Measurements from ENCODE around the gene MSRB1. TPM values are rescaled to one million over a fixed set of nuclear protein-coding genes. Genes with fewer than 3 reads are reported as not detected.

MSRB1 gene
- total RNA-seq, 1 experiment from 2014 or later, result 25.7 TPM

GRCh38 chr16:1975432-1976215 is 32.6 kb upstream of the MSRB1 start:
- Histone ChIP-seq H3K4me3 (ENCODE audit: low read length) (no peak overlapping the region), H3K4me2 (ENCODE audit: low read length) (no peak overlapping the region), H3F3A (ENCODE audit: low read length, unreplicated experiment) (no peaks in the 10 kb centered on the region), H3K27ac (ENCODE audit: low read length) (no peak overlapping the region), H3K79me2 (ENCODE audit: low read length) (peaks cover 21% of the 10 kb centered on the region), H3K4me1 (ENCODE audit: insufficient read depth, low read length) (peaks cover 18% of the 10 kb centered on the region), H2AFZ (ENCODE audit: low read length) (no peak overlapping the region), H3K9ac (ENCODE audit: low read length) (no peak overlapping the region), H4K20me1 (ENCODE audit: low read length) (no peaks in the 10 kb centered on the region), H3K9me2 (replicated peaks; ENCODE audit: low read length) (no peaks in the 10 kb centered on the region), H3K27me3 (ENCODE audit: low read length) (no peaks in the 10 kb centered on the region), H3K36me3 (ENCODE audit: low read depth, low read length) (no peaks in the 10 kb centered on the region), H3K9me3 (ENCODE audit: low read length) (no peaks in the 10 kb centered on the region)
- DNase-seq, result no peak
- intact Hi-C loops (cut with micrococcal nuclease), result no loop called here
- POLR2A ChIA-PET (ENCODE audit: unreplicated experiment), result no interaction called here
- BruUV-seq (replicated peaks), result no TSS peak
- CTCF ChIA-PET, result no interaction called here
- TF ChIP-seq CTCF (conservative IDR thresholded peaks at IDR 0.05; ENCODE audit: low read depth, low read length) (no peak), EZH2phosphoT487 (IDR thresholded peaks at IDR 0.05; ENCODE audit: borderline replicate concordance, low read length) (no peak), EZH2 (IDR thresholded peaks at IDR 0.05; ENCODE audit: low read length, unreplicated experiment) (no peak)
- ATAC-seq, result no peak

- DNase-seq (no peak), ATAC-seq (no peak)
- H3K9me2 ChIP-seq (replicated peaks; ENCODE audit: low read length), result no peaks in the 10 kb centered on the region
- no peak overlapping the region for H3K4me2 ChIP-seq (ENCODE audit: low read length)
- no peaks in the 10 kb centered on the region for H3K36me3 ChIP-seq (ENCODE audit: low read depth, low read length)
- intact Hi-C loops (cut with micrococcal nuclease), result no loop called here
- H3K9ac ChIP-seq (ENCODE audit: low read length), result no peak overlapping the region
- H3K4me1 ChIP-seq (ENCODE audit: insufficient read depth, low read length), result peaks cover 5% of the 10 kb centered on the region
- no peaks in the 10 kb centered on the region for H3K9me3 ChIP-seq (ENCODE audit: low read length)
- no peaks in the 10 kb centered on the region for H3K27me3 ChIP-seq (ENCODE audit: low read length)
- no peaks in the 10 kb centered on the region for H3F3A ChIP-seq (ENCODE audit: low read length, unreplicated experiment)
- peaks cover 21% of the 10 kb centered on the region for H3K79me2 ChIP-seq (ENCODE audit: low read length)
- H2AFZ ChIP-seq (ENCODE audit: low read length), result no peak overlapping the region
- no peak overlapping the region for H3K27ac ChIP-seq (ENCODE audit: low read length)
- H4K20me1 ChIP-seq (ENCODE audit: low read length), result no peaks in the 10 kb centered on the region
- POLR2A ChIA-PET (ENCODE audit: unreplicated experiment), result no interaction called here
- no TSS peak for BruUV-seq (replicated peaks)
- no peak overlapping the region for H3K4me3 ChIP-seq (ENCODE audit: low read length)
- CTCF ChIA-PET, result no interaction called here
- TF ChIP-seq CTCF (conservative IDR thresholded peaks at IDR 0.05; ENCODE audit: low read depth, low read length) (no peak), EZH2 (IDR thresholded peaks at IDR 0.05; ENCODE audit: low read length, unreplicated experiment) (no peak), EZH2phosphoT487 (IDR thresholded peaks at IDR 0.05; ENCODE audit: borderline replicate concordance, low read length) (no peak)
These were observed 31.4 kb upstream of the MSRB1 start for GRCh38 chr16:1974157-1975070.

Data from PC-3 (cell line).